Astrocyte (in vitro differentiated cells and primary cell): Measurements from ENCODE around the gene PPM1E. TPM values are rescaled to one million over a fixed set of nuclear protein-coding genes. Genes with fewer than 3 reads are reported as not detected.

Experiments
- DNase-seq: peaks from one replicate; pipeline ENCODE4 v3.0.0-alpha.2; 2010; ENCODE audit warnings: low read depth
- FAIRE-seq: peaks from 2 replicates; lab custom pipeline; 2011; peaks lifted over from hg19 to GRCh38; lab: Jason Lieb, UNC
- H2AFZ ChIP-seq: 2 replicates; pipeline ENCODE4 v1.6.0; 2012; ENCODE audit warnings: low read depth, low read length, inconsistent platforms
- H3K27ac ChIP-seq: 2 replicates; pipeline ENCODE4 v1.5.1; 2011; ENCODE audit warnings: low read depth, low read length, inconsistent platforms
- H3K27me3 ChIP-seq: 2 replicates; pipeline ENCODE4 v1.6.0; 2011; ENCODE audit warnings: low read length, inconsistent platforms; ENCODE audit not compliant: insufficient read depth
- H3K36me3 ChIP-seq: 2 replicates; pipeline ENCODE4 v1.5.1; 2011; ENCODE audit warnings: low read length, inconsistent platforms; ENCODE audit not compliant: insufficient read depth
- H3K4me1 ChIP-seq: 2 replicates; pipeline ENCODE4 v1.5.1; 2011; ENCODE audit warnings: low read length, inconsistent platforms; ENCODE audit not compliant: insufficient read depth
- H3K4me2 ChIP-seq: 2 replicates; pipeline ENCODE4 v1.6.0; 2012; ENCODE audit warnings: low read length, inconsistent platforms
- H3K4me3 ChIP-seq: 2 replicates; pipeline ENCODE4 v1.5.1; 2011; ENCODE audit warnings: low read depth, mild to moderate bottlenecking, low read length, inconsistent platforms; ENCODE audit not compliant: insufficient read depth
- H3K79me2 ChIP-seq: 2 replicates; pipeline ENCODE4 v1.6.0; 2012; ENCODE audit warnings: mild to moderate bottlenecking, low read length, inconsistent platforms; ENCODE audit not compliant: insufficient read depth
- H3K9ac ChIP-seq: 2 replicates; pipeline ENCODE4 v1.6.0; 2012; ENCODE audit warnings: mild to moderate bottlenecking, low read length, inconsistent platforms
- H3K9me3 ChIP-seq: 2 replicates; pipeline ENCODE4 v1.5.1; 2012; ENCODE audit warnings: low read depth, mild to moderate bottlenecking, low read length, inconsistent platforms; ENCODE audit not compliant: insufficient read depth
- H4K20me1 ChIP-seq: 2 replicates; pipeline ENCODE4 v1.6.0; 2012; ENCODE audit warnings: low read length, inconsistent platforms; ENCODE audit not compliant: insufficient read depth
- H3K27ac Mint-ChIP-seq: one replicate; pipeline ENCODE4 v1.8.0; 2021; ENCODE audit warnings: mild to moderate bottlenecking, mixed read lengths; ENCODE audit not compliant: unreplicated experiment
- H3K27me3 Mint-ChIP-seq: one replicate; pipeline ENCODE4 v1.8.0; 2021; ENCODE audit warnings: low read depth, mixed read lengths; ENCODE audit not compliant: unreplicated experiment
- H3K36me3 Mint-ChIP-seq: one replicate; pipeline ENCODE4 v1.8.0; 2021; ENCODE audit warnings: low read depth, mixed read lengths; ENCODE audit not compliant: unreplicated experiment
- H3K4me1 Mint-ChIP-seq: one replicate; pipeline ENCODE4 v1.8.0; 2021; ENCODE audit warnings: low read depth, mixed read lengths; ENCODE audit not compliant: unreplicated experiment
- H3K4me3 Mint-ChIP-seq: one replicate; pipeline ENCODE4 v1.8.0; 2021; ENCODE audit warnings: mild to moderate bottlenecking, moderate library complexity, mixed read lengths; ENCODE audit not compliant: unreplicated experiment
- H3K9me3 Mint-ChIP-seq: one replicate; pipeline ENCODE4 v1.8.0; 2021; ENCODE audit warnings: mild to moderate bottlenecking, mixed read lengths; ENCODE audit not compliant: unreplicated experiment
- EZH2 ChIP-seq: IDR thresholded peaks from 2 replicates; pipeline ENCODE4 v1.6.1; 2012; ENCODE audit warnings: mild to moderate bottlenecking, low read length, inconsistent platforms; ENCODE audit not compliant: insufficient read depth
- total RNA-seq: library from RNA; stranded (reverse); gene quantifications from 2 replicates; pipeline ENCODE4 v1.2.1, GENCODE V29; 2021
- TF ChIP-seq, protein P1 (sequence below): IDR thresholded peaks from 2 replicates; pipeline ENCODE4 v1.5.1; 2011; ENCODE audit warnings: low read depth, mild to moderate bottlenecking, inconsistent platforms, low read length, moderate library complexity; ENCODE audit not compliant: insufficient read depth

The PPM1E gene
- total RNA-seq, 1 donor from 2014 or later: 0.79 TPM

DNA sequence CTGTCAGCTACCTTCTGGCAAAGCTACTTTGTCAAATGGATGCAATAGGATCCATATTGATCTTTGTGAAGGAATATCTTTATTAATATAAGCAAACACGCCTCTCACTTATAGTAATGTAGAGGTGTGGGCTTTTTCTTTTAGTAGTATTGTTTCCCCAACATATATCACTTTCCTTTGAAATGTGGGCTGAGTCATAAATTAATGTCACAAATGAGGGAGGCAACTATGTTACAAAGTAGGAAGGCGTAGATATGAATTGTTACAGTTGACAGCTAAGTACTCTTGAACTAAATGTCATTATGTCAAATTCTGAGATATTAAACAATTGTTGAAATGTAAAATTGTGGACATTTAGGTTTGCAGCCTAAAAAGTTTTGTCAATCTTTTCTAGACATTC, 2.6 kb upstream of the PPM1E start:
- H3K36me3 ChIP-seq: no peaks in the 10 kb centered on the region
- TF ChIP-seq, protein P1, sequence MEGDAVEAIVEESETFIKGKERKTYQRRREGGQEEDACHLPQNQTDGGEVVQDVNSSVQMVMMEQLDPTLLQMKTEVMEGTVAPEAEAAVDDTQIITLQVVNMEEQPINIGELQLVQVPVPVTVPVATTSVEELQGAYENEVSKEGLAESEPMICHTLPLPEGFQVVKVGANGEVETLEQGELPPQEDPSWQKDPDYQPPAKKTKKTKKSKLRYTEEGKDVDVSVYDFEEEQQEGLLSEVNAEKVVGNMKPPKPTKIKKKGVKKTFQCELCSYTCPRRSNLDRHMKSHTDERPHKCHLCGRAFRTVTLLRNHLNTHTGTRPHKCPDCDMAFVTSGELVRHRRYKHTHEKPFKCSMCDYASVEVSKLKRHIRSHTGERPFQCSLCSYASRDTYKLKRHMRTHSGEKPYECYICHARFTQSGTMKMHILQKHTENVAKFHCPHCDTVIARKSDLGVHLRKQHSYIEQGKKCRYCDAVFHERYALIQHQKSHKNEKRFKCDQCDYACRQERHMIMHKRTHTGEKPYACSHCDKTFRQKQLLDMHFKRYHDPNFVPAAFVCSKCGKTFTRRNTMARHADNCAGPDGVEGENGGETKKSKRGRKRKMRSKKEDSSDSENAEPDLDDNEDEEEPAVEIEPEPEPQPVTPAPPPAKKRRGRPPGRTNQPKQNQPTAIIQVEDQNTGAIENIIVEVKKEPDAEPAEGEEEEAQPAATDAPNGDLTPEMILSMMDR: no peak
- TF ChIP-seq EZH2: no peak
- peaks cover 7% of the 10 kb centered on the region for H3K27me3 Mint-ChIP-seq
- H3K4me2 ChIP-seq: no peak overlapping the region
- H3K4me3 ChIP-seq: no peak overlapping the region
- no peak overlapping the region for H3K27ac Mint-ChIP-seq
- no peaks in the 10 kb centered on the region for H3K79me2 ChIP-seq
- peaks cover 10% of the 10 kb centered on the region for H3K27me3 ChIP-seq
- H3K9me3 Mint-ChIP-seq: no peaks in the 10 kb centered on the region
- peaks cover 2% of the 10 kb centered on the region for H3K4me1 Mint-ChIP-seq
- DNase-seq (no peak), FAIRE-seq (no peak)
- H3K27ac ChIP-seq: no peak overlapping the region
- no peak overlapping the region for H3K9ac ChIP-seq
- no peaks in the 10 kb centered on the region for H3K9me3 ChIP-seq
- H2AFZ ChIP-seq: no peak overlapping the region
- H4K20me1 ChIP-seq: no peaks in the 10 kb centered on the region
- H3K4me1 ChIP-seq: no peaks in the 10 kb centered on the region
- no peak overlapping the region for H3K4me3 Mint-ChIP-seq
- H3K36me3 Mint-ChIP-seq: no peaks in the 10 kb centered on the region

DNA sequence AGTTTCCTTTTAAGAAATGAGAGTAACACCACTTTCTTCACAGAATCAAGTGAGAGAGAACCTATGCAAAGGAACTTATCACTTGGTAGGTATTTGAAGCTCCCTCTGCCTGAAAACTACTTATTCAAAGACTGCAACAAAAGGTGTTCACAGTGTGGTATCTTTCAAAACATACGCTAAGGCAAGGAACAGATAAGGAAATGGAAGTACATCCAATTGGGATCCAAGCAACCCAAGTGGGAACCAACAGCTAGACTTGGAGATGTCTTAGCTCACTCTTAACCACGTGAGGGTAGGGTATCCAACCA, 431 bp upstream of the PPM1E start:
- Mint-ChIP-seq H3K4me3 (peak overlapping the region; percentile 77), H3K9me3 (no peaks in the 10 kb centered on the region), H3K27ac (no peak overlapping the region), H3K36me3 (no peaks in the 10 kb centered on the region), H3K27me3 (peaks cover 11% of the 10 kb centered on the region), H3K4me1 (peaks cover 2% of the 10 kb centered on the region)
- Histone ChIP-seq H3K4me1 (no peaks in the 10 kb centered on the region), H3K4me2 (peak overlapping the region; percentile 95), H2AFZ (peak overlapping the region; percentile 89), H3K27me3 (peaks cover 14% of the 10 kb centered on the region), H3K27ac (no peak overlapping the region), H3K9ac (no peak overlapping the region), H3K79me2 (no peaks in the 10 kb centered on the region), H3K9me3 (no peaks in the 10 kb centered on the region), H3K36me3 (no peaks in the 10 kb centered on the region), H3K4me3 (peak overlapping the region; percentile 70), H4K20me1 (no peaks in the 10 kb centered on the region)
- TF ChIP-seq, protein P1: no peak
- no peak for TF ChIP-seq EZH2
- DNase-seq (no peak), FAIRE-seq (no peak)

DNA sequence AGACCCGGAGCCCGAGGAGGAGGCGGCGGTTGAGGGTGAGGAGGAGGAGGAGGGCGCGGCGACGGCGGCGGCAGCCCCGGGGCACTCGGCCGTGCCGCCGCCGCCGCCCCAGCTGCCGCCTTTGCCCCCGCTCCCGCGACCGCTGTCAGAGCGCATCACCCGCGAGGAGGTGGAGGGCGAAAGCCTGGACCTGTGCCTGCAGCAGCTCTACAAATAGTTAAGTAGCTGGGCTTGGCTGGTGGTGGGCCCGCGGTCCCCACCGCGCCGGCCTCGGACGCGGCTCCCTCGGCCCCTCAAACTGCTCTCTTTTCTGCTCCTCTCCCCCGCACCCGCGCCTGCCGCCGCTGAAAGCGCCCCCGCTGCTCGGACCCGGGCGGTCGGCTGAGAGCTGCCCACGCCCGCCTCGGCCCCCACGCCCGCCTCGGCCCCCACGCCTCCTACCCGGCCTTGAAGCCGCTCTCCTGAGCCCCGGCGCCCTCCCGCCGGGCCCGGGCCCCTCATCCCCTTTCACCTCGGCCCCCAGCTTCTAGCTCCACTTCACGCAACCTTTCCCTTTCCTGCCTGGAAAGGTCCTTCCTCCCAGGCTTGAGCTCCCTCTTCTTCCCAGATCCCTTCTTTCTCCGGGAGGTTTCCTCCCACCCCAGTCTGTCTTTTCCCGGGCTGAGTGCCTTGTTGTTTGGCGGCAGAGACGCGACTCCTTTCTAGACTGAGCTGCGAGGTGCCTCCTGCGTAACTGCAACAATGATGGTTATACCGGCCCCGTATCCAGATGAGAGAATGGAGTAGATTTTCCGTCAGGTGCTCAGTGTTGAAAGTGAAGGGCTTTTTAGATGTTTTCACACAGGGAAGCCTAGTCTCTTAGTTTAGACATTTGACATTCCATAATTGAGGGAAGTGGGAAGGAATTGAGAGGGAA, 850 bp downstream of the PPM1E start:
- H3K9ac ChIP-seq: peak overlapping the region; percentile 59
- TF ChIP-seq, protein P1: no peak
- TF ChIP-seq EZH2: peak; percentile 64
- Mint-ChIP-seq H3K4me1 (peaks cover 2% of the 10 kb centered on the region), H3K27ac (peak overlapping the region; percentile 85), H3K4me3 (peak overlapping the region; percentile 96), H3K36me3 (no peaks in the 10 kb centered on the region), H3K9me3 (no peaks in the 10 kb centered on the region), H3K27me3 (peaks cover 13% of the 10 kb centered on the region)
- no peaks in the 10 kb centered on the region for H4K20me1 ChIP-seq
- H3K9me3 ChIP-seq: no peaks in the 10 kb centered on the region
- no peaks in the 10 kb centered on the region for H3K79me2 ChIP-seq
- H3K4me3 ChIP-seq: peak overlapping the region; percentile 70
- no peaks in the 10 kb centered on the region for H3K36me3 ChIP-seq
- H2AFZ ChIP-seq: peak overlapping the region; percentile 89
- DNase-seq: peak; percentile 2
- H3K4me2 ChIP-seq: peak overlapping the region; percentile 95
- no peaks in the 10 kb centered on the region for H3K4me1 ChIP-seq
- no peak overlapping the region for H3K27ac ChIP-seq
- H3K27me3 ChIP-seq: peaks cover 20% of the 10 kb centered on the region
- no peak for FAIRE-seq
